ENCODE measurements around the gene NOTO.

NOTO gene

DNA sequence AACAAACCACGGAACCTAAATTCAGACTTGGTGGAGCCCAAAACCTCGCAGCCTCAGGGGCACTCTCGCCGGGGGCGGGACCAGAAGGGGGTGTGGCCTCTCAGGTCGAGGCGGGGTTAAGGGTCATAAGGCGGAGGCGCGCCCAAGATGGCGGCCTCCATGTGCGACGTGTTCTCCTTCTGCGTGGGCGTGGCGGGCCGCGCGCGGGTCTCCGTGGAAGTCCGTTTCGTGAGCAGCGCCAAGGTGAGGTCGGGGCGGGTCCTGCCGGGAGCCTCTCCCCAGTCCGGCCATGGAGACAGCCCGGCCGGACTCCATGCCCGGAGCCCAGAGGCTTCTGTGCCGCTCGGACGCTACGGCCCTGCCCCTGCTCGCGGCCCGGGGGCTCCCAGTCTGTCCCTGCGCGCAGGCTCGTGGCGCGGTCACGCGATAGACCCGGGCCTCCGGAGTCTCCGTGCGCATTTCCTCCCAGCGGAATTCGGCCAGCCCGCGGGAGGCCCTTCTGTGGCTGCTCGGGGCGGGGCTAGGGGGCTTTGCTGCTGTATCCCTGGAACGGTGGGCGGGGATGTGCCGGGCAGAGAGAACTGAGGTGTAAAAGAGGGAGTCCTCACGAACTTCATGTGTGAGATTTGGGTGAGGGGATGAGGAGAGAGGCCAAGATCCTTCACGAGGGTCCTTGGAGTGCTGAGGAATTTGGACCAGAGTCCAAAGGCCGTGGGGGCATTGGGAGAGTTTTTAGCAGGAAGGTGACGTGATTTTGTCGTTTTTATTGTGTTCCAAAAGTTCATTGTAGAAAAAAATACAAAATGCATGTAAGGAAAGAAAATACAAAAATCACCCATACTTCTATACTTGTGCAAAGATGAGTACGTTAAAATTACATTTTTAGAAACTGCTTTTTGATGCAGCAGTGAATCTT, 12.0 kb downstream of the NOTO start, which contains the start of gene SMYD5:
Gene SMYD5, plus strand, starts transcription at position 126 of the 916 bp plus-strand sequence. Its CDS starts 22 bp downstream, at position 148.
- no peak for TF ChIP-seq ZNF274 (IDR thresholded peaks at IDR 0.05; ENCODE audit: low read depth, low read length)
- H3K4me3 ChIP-seq (ENCODE audit: low read length) = peak within 1 kb of the TSS; percentile 75

DNA sequence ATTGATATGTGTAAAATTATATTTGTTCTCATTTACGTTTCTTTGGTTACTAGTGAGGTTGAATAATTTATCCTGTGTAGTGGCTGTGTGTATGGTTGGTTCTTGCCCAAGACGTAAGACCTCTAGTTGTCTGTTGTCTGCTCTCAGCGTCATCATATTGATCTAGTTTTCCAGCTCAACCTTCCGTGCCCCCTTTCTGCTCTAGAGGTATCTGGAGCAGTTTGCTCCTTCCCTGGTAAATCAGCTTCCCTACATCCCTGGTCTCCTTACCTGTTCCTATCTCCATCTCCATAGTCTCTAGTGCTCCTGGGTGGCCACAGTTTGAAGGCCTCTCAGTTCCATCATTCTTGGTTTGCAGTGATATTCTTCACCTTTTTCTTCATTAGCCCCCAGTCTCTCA, 12.9 kb downstream of the NOTO start:
- H3K4me3 ChIP-seq (ENCODE audit: low read length) = no peak overlapping the region
- no peak for TF ChIP-seq ZNF274 (IDR thresholded peaks at IDR 0.05; ENCODE audit: low read depth, low read length)

DNA sequence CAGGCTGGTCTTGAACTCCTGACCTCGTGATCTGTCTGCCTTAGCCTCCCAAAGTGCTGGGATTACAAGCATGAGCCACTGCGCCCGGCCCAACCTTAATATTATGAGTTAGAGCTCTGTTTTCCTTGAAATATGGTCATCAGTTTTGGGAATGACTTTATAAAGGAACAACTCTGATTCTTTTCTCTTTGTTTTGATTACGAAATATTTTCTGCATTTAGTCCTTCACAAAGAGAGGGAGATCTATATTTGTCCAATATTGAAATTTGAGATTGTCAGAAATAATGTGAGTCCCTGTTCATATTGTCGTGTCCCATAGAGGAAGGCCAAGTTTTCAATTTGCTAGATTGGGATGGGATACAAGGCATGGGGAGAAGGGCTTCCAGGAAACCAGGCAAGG, 14.8 kb downstream of the NOTO start:
- TF ChIP-seq ZNF274 (IDR thresholded peaks at IDR 0.05; ENCODE audit: low read depth, low read length) = no peak
- H3K4me3 ChIP-seq (ENCODE audit: low read length) = no peak overlapping the region

DNA sequence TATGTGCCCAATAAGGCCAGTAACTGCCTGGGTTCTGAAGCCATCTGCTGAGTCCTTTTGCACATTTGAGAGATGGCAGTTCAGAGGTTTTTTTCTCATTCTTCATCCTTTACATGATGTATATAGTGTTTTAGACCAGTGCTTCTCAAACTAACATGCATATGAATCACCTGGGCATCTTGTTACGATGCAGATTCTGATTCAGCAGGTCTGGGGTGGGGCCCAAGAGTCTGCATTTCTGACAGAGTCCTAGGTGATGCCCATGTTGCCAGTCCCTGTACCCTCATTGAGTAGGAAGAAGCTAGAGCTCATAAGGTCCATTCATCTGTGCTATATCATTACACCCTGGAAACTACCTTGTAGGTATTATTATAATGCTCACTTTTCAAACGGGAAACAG, 15.5 kb downstream of the NOTO start:
- H3K4me3 ChIP-seq (ENCODE audit: low read length) = no peak overlapping the region
- TF ChIP-seq ZNF274 (IDR thresholded peaks at IDR 0.05; ENCODE audit: low read depth, low read length) = no peak

DNA sequence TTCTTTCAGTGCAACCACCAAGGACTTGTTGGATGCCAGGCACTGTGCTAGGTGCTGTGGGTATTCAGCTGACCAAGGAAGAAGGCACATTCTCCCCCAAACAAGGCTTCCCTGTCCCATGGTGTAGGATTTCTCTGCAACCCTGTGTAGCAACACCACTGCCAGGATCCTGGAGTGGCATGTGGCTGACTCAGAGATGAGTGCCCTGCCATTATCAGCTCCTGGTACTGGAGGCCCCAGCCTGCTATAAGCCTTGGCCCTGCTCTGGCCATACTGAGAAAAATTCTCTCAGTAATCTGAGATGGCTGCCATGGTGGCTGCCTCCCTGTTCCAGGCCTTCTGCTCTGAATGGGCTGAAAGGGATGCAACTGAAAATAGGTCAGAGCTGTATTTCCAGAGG, 15.9 kb downstream of the NOTO start:
- TF ChIP-seq ZNF274 (IDR thresholded peaks at IDR 0.05; ENCODE audit: low read depth, low read length) = no peak
- no peak overlapping the region for H3K4me3 ChIP-seq (ENCODE audit: low read length)

- no peak for TF ChIP-seq ZNF274 (IDR thresholded peaks at IDR 0.05; ENCODE audit: low read depth, low read length)
- no peak overlapping the region for H3K4me3 ChIP-seq (ENCODE audit: low read length)
These were observed 21.4 kb downstream of the NOTO start for GRCh38 chr2:73223821-73224220.

- no peak overlapping the region for H3K4me3 ChIP-seq (ENCODE audit: low read length)
- TF ChIP-seq ZNF274 (IDR thresholded peaks at IDR 0.05; ENCODE audit: low read depth, low read length) = no peak
These were observed 23.4 kb downstream of the NOTO start for GRCh38 chr2:73225513-73226360.

DNA sequence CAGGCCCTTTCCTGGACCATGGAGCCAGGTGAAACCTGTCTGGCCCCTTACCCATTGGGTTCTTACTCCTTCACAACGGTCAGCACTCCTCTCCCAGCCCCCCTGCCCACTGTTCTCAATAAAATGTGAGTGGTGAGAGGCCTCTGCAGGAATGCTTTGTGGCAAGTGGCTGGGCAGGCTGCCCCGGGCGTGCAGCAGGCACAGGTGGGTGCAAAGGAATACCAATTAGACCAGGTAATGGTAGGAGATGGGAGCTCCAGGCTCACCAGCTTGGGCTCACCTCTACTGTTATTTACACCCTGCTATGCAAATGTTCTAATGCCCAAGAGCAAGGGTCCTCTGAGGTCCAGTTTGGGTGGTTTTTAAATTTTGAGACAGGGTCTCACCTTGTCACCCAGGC, 24.7 kb downstream of the NOTO start:
- no peak overlapping the region for H3K4me3 ChIP-seq (ENCODE audit: low read length)
- TF ChIP-seq ZNF274 (IDR thresholded peaks at IDR 0.05; ENCODE audit: low read depth, low read length) = no peak

DNA sequence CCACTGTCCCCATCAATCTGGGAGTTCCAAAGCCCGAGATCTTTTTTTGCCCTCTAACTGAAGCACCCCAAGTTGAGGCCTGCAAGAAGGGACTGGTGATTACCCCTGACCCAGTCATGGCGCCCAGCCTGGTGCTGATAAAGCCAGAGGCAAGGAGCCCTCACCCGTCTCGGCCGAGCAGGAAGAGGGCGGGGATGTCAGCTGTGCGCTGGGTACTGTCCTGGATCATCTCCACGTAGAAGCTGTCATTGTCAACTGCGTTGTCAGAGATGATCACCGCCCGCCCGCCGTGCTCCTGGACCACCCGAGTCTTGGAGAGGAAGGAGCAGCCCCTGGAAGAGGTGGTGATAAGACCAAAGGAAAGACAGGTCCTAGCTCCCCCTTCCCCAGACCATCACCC, 26.3 kb downstream of the NOTO start:
- no peak overlapping the region for H3K4me3 ChIP-seq (ENCODE audit: low read length)
- no peak for TF ChIP-seq ZNF274 (IDR thresholded peaks at IDR 0.05; ENCODE audit: low read depth, low read length)

- H3K4me3 ChIP-seq (ENCODE audit: low read length) = peak overlapping the region; percentile 77
- TF ChIP-seq ZNF274 (IDR thresholded peaks at IDR 0.05; ENCODE audit: low read depth, low read length) = no peak
These were observed 30.2 kb downstream of the NOTO start for GRCh38 chr2:73232403-73233153.

- no peak for TF ChIP-seq ZNF274 (IDR thresholded peaks at IDR 0.05; ENCODE audit: low read depth, low read length)
- H3K4me3 ChIP-seq (ENCODE audit: low read length) = peak within 1 kb of the TSS; percentile 79
These were observed 31.0 kb downstream of the NOTO start, which contains the start of gene PRADC1 for GRCh38 chr2:73233154-73233931. PRADC1 (minus strand) TSS chr2:73233239; CDS start chr2:73233160, 79 bp downstream.

- peak within 1 kb of the TSS; percentile 79 for H3K4me3 ChIP-seq (ENCODE audit: low read length)
- no peak for TF ChIP-seq ZNF274 (IDR thresholded peaks at IDR 0.05; ENCODE audit: low read depth, low read length)
These were observed 31.8 kb downstream of the NOTO start, which contains the start of gene CCT7 for GRCh38 chr2:73233932-73234832. CCT7 (plus strand) TSS chr2:73234308; CDS start chr2:73234379, 71 bp downstream.

All from GM08714 (cell line).